Measurements from ENCODE around the gene RAC2. TPM values are rescaled to one million over a fixed set of nuclear protein-coding genes. Genes with fewer than 3 reads are reported as not detected.

The RAC2 gene
- total RNA-seq, 4 donors from 2014 or later = 17.3 to 27.1 (median 19.6) TPM

DNA sequence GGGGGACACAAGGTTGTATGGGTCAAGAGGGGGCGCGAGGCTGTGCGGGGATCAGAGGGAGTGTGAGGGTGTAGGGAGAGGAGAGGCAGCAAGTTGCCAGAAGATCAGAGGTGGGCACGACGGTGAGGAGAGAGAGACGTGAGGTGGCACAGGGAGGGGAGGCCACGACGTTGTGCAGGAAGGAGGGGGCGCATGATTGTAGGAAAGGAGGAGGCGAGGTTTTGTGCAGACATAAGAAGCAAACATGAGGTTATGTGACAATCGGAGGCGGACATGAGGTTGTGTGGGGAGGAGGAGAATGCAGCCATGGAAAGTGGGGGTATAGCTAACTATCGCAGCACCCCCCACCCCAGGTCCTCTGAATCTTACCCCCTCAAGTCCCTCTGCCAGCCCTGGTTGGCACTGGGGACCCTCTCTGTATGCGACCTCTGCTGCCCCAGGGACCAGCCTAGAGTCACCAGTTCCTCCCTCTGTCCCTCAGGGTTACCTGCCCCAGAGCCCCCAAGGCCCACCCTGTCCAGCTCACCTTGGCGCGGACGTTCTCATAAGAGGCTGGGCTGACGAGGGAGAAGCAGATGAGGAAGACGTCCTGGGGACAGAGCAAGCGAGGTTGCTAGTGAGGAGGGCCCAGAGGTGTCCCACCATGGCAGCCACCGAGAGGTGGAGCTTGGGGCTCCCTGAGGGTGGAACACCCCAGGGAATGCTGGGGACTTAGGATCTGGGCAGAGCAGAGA, 12.5 kb downstream of the RAC2 start:
- Histone ChIP-seq H3K27ac (peak overlapping the region in 2 of 4 donors; percentile 33 to 84), H3K27me3 (peaks cover 0 to 48% (median 0%) of the 10 kb centered on the region in 4 donors), H3K9me3 (no peaks in the 10 kb centered on the region), H3K4me1 (peaks cover 13 to 56% (median 15%) of the 10 kb centered on the region in 3 donors), H3K36me3 (no peaks in the 10 kb centered on the region), H3K4me3 (no peak overlapping the region)
- TF ChIP-seq POLR2A (IDR thresholded peaks at IDR 0.05) = no peak
- TF ChIP-seq, protein P1, sequence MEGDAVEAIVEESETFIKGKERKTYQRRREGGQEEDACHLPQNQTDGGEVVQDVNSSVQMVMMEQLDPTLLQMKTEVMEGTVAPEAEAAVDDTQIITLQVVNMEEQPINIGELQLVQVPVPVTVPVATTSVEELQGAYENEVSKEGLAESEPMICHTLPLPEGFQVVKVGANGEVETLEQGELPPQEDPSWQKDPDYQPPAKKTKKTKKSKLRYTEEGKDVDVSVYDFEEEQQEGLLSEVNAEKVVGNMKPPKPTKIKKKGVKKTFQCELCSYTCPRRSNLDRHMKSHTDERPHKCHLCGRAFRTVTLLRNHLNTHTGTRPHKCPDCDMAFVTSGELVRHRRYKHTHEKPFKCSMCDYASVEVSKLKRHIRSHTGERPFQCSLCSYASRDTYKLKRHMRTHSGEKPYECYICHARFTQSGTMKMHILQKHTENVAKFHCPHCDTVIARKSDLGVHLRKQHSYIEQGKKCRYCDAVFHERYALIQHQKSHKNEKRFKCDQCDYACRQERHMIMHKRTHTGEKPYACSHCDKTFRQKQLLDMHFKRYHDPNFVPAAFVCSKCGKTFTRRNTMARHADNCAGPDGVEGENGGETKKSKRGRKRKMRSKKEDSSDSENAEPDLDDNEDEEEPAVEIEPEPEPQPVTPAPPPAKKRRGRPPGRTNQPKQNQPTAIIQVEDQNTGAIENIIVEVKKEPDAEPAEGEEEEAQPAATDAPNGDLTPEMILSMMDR (IDR thresholded peaks at IDR 0.05) = no peak
- DNase-seq = no peak
- WGBS, 2 donors = 70 to 76% methylated on average over 14 to 15 of the region's 21 CpGs
- intact Hi-C loops (cut with DNase I) = no loop called here

DNA sequence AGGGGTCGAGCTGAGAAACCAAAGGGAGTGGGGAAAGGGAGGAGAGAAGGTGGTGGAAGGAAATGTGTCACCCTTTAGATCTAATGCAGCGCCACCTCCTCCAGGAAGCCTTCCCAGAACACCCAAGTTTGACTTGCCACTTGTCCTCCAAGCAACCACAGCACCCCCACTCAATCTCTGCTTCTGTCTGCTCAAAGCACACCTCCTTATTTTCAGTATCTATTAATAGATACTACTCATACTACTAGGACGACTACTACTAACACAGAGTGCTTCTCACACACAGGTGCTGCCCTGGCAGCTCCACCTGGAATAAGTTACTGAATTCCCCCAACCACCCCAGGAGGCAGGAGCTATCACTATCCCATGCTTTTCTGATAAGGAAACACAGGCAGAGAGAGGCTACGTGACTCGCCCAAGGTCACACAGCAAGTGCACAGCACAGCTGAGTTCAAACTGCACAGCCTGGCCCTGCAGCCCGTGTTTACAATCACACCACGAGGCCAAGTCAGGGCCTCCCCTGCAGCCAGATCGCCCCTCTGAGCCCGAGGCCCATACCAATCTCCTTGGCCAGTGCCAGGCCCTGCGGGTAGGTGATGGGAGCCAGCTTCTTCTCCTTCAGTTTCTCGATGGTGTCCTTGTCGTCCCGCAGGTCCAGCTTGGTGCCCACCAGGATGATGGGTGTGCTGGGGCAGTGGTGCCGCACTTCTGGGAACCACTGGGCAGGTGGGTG, 13.2 kb downstream of the RAC2 start:
- H3K9me3 ChIP-seq = no peaks in the 10 kb centered on the region
- no peaks in the 10 kb centered on the region for H3K36me3 ChIP-seq
- intact Hi-C loops (cut with DNase I) = no loop called here
- 53 to 69% methylated on average over 8 to 10 of the region's 14 CpGs for WGBS, 2 donors
- peaks cover 0 to 40% (median 0%) of the 10 kb centered on the region in 4 donors for H3K27me3 ChIP-seq
- TF ChIP-seq POLR2A (IDR thresholded peaks at IDR 0.05) = no peak
- TF ChIP-seq, protein P1 (IDR thresholded peaks at IDR 0.05) = no peak
- peak overlapping the region in 2 of 4 donors; percentile 74 to 84 for H3K27ac ChIP-seq
- H3K4me1 ChIP-seq = peaks cover 13 to 54% (median 15%) of the 10 kb centered on the region in 3 donors
- H3K4me3 ChIP-seq = no peak overlapping the region
- DNase-seq = no peak

DNA sequence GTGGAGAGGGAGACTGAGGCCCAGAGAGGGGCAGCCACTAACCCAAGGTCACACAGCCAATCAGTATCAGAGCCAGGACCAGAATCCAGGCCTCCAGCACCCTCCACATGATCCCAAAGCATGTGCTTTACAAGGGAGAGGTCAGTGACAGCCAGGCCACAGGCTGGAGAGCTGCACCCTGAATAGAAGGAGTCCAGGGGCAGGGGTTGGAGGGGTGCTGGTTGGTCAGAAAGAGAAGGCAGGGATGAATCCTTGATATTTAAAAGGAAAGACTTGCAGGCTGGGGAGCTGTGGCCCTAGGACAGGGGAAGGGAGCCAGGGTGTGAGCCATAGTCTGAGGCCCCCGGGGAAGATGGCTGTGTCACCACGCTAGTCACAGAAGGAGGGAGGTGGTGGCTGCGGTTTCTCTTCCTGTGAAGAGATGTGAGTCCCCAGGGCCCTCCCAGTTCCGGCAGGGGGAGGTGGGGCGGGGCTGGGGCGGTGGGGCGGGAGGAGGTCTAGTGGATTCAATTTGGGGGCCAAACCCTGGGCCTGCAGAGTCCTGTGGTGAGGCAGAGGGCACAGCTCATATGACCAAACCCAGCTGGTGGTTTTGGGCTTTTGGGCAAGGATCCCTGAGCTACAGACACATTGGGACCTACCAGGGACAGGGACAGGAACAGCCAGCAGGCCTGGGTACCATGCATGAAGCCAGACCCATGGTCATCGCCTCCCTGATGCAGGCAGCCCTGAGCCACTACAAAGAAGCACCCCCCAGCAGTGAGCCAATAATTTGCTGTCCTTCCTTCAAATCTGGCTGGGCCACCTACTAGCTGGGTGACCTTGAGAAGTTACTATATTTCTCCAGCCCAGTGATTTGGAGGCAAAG, 14.0 kb downstream of the RAC2 start:
- H3K27ac ChIP-seq = peak overlapping the region; percentile 26 to 84 (median 60)
- WGBS, 2 donors = 36 to 40% methylated on average over 4 to 5 of the region's 8 CpGs
- no peaks in the 10 kb centered on the region for H3K36me3 ChIP-seq
- no peak for DNase-seq
- intact Hi-C loops (cut with DNase I) = no loop called here
- no peak for TF ChIP-seq POLR2A (IDR thresholded peaks at IDR 0.05)
- TF ChIP-seq, protein P1 (IDR thresholded peaks at IDR 0.05) = no peak
- H3K27me3 ChIP-seq = peaks cover 0 to 32% (median 0%) of the 10 kb centered on the region in 4 donors
- H3K4me3 ChIP-seq = no peak overlapping the region
- H3K4me1 ChIP-seq = peaks cover 13 to 46% (median 15%) of the 10 kb centered on the region in 3 donors
- no peaks in the 10 kb centered on the region for H3K9me3 ChIP-seq

DNA sequence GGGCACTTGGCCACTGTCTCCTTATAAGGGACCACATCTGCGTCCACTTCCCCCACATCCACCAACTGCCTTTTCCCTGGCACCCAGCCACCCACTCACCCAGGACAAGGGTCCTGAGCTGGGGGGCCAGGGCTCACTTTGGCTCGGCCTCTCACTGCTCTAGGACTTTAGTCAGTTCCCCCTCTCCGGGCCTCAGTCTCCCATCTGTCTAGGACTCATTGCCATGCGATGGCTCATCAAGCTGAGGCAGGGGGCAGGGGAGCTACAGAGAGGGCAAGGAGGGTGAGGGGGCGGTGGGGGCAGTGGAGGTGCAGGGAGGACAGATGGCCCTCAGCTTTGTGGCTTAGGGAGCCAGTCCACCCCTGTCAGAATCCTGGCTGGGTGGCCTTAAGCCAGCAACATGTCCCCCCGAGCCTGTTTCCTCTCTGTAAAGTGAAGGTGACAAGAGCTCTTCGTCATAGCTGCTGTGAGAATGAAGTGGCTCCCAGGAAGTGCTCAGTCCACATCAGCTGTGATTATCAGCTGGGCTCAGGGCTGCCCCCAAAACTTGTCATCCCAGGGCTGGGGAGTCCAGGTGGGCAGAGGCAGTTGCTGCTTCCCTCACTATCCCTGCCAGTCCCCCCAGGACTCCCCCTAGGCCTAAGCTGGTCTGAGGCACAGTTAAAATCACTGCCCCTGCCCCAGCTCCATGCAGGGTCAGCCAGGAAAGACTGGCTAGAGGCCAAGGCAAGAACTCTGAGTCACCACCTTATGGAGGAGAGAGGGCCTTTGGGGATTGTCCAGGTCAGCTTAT, 14.9 kb downstream of the RAC2 start:
- peaks cover 13 to 46% (median 15%) of the 10 kb centered on the region in 3 donors for H3K4me1 ChIP-seq
- intact Hi-C loops (cut with DNase I) = no loop called here
- no peak overlapping the region for H3K4me3 ChIP-seq
- WGBS, 2 donors = 29 to 72% methylated on average over 2 to 3 of the region's 7 CpGs
- H3K36me3 ChIP-seq = no peaks in the 10 kb centered on the region
- H3K27ac ChIP-seq = peak overlapping the region; percentile 26 to 84 (median 60)
- H3K27me3 ChIP-seq = peaks cover 0 to 24% (median 0%) of the 10 kb centered on the region in 4 donors
- TF ChIP-seq, protein P1 (IDR thresholded peaks at IDR 0.05) = no peak
- TF ChIP-seq POLR2A (IDR thresholded peaks at IDR 0.05) = no peak
- no peak for DNase-seq
- no peaks in the 10 kb centered on the region for H3K9me3 ChIP-seq
